Measurements from ENCODE around the gene PPFIA3. TPM values are rescaled to one million over a fixed set of nuclear protein-coding genes. Genes with fewer than 3 reads are reported as not detected.

Gene PPFIA3
- total RNA-seq, 4 donors from 2014 or later = 0.68 to 5.7 (median 2.4) TPM

GRCh38 chr19:49094505-49095482, 24.6 kb upstream of the PPFIA3 start:
- TF ChIP-seq CTCF (IDR thresholded peaks at IDR 0.05; ENCODE audit: low read depth) = no peak

GRCh38 chr19:49097453-49098288, 21.7 kb upstream of the PPFIA3 start:
- no peak for TF ChIP-seq CTCF (IDR thresholded peaks at IDR 0.05; ENCODE audit: low read depth)

GRCh38 chr19:49098795-49099194, 20.5 kb upstream of the PPFIA3 start:
- no peak for TF ChIP-seq CTCF (IDR thresholded peaks at IDR 0.05; ENCODE audit: low read depth)

- no peak for TF ChIP-seq CTCF (IDR thresholded peaks at IDR 0.05; ENCODE audit: low read depth)
These were observed 18.2 kb upstream of the PPFIA3 start for GRCh38 chr19:49101160-49101559.

- TF ChIP-seq CTCF (IDR thresholded peaks at IDR 0.05; ENCODE audit: low read depth) = no peak
These were observed 17.0 kb upstream of the PPFIA3 start for GRCh38 chr19:49102303-49102702.

GRCh38 chr19:49103331-49104085, 15.8 kb upstream of the PPFIA3 start:
- TF ChIP-seq CTCF (IDR thresholded peaks at IDR 0.05; ENCODE audit: low read depth) = no peak

Measured in subcutaneous adipose tissue (tissue), 4 donors.